ENCODE data around the gene BMPR1A.

BMPR1A gene

GRCh38 chr10:86802473-86803108 is 46.2 kb downstream of the BMPR1A start:
- no peak for DNase-seq (ENCODE audit: low read depth in 2 of 2)

GRCh38 chr10:86803156-86803555 is 46.7 kb downstream of the BMPR1A start:
- DNase-seq (ENCODE audit: low read depth in 2 of 2), result no peak

- no peak for DNase-seq (ENCODE audit: low read depth in 2 of 2)
Measured at GRCh38 chr10:86804805-86805204, 48.4 kb downstream of the BMPR1A start.

DNA sequence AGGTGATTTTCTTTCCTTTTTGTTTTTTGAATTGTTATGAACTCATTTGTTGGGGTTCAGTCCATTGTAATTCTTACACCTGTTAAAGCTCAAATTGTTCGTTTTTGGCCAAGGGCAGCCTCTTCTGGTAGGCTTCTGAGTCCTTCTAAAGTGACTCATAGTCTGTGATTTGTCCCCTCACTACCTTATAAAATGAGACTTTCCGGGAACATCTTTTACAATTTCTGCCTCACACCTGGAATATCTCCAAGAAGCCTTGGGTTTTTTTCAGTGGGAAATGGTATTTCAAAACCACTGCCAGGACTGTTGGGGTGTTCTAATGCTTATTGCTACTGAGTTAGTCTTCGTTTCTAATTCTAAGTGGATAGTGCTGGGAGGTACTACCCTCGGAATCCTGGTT is 56.7 kb downstream of the BMPR1A start:
- no peak for DNase-seq (ENCODE audit: low read depth in 2 of 2)

DNA sequence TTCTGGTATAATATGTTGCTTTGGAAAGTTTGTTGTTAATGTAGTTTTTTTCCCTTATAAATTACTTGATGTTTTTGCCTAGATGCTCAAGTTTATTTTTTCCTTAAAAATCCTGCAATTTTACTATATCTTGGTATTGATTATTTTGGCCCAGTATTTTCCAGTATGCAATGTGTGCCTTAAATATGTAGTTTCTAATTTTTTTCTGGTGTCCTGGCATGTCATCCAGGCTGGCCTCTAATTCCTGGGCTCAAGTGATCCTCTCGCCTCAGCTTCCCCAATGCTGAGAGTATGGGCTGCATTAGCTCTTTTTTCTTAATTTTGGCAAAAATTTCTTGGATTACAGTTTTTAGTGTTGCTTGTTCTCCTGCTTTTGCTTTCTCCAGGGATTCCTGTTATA is 57.6 kb downstream of the BMPR1A start:
- DNase-seq (ENCODE audit: low read depth in 2 of 2), result no peak

DNA sequence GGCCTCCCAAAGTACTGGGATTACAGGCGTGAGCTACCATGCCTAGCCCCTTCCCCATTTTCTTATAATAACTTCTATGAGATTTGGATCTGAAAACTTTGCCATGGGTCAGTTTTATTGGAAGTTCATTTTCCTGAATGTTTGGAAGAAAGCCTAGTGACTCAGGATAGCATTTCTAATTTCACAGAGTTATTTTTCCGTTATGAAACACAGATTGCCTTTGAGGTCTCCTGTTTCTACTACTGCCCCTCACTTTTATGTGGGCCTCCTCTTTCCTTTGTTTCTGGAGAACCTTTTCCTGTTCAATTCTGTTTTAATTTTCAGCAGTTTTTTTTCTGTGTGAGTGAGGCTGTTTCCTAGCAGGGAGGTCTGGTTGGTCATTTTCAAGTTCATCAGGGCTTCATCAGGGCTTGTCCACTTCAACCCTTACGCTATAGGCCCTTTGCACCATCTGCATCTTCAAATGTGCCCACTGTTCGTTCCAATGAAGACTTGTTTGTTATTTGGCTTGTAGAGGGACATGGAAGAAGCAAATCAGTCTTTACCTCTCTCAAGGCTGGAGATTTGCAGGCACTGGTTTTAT is 58.7 kb downstream of the BMPR1A start:
- no peak for DNase-seq (ENCODE audit: low read depth in 2 of 2)

- DNase-seq (ENCODE audit: low read depth in 2 of 2), result no peak
Measured at GRCh38 chr10:86815640-86816039, 59.2 kb downstream of the BMPR1A start.

DNA sequence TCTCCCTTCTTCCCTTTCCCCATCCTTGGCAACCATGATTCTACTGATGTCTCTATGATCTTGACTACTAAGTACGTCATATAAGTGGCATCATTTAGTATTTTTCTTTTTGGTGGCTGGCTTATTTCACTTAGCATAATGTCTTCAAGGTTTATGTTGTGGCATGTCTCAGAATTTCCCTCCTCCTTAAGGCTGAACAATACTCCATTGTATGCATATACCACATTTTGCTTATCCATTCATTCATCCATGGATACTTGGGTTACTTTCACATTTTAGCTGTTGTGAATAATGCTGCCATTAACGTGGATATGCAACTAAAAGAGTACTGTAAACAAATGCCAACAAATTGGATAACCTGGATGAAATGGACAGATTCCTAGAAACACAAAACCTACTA is 60.8 kb downstream of the BMPR1A start:
- DNase-seq (ENCODE audit: low read depth in 2 of 2), result no peak

- no peak for DNase-seq (ENCODE audit: low read depth in 2 of 2)
Measured at GRCh38 chr10:86819567-86819966, 63.1 kb downstream of the BMPR1A start.

DNA sequence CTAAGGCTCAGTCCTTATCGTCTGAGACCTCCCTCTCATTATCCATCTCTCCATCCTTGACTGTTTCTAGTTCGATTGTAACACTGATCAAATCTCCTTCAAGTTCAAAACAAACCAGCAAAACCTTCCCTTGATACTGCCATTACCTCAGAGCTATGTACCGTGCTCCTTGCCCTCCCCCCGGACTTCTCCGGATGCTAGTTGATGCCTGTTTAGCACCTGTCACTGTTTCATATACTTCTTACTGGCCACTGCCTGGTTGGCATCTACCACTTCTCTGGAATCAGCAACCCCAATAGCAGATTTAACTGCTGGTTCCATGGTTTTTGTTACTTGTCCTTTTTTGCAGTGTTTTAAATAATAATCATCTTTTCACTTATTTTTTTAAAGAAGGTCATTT is 64.1 kb downstream of the BMPR1A start:
- no peak for DNase-seq (ENCODE audit: low read depth in 2 of 2)

GRCh38 chr10:86821388-86821999 is 65.1 kb downstream of the BMPR1A start:
- no peak for DNase-seq (ENCODE audit: low read depth in 2 of 2)

DNA sequence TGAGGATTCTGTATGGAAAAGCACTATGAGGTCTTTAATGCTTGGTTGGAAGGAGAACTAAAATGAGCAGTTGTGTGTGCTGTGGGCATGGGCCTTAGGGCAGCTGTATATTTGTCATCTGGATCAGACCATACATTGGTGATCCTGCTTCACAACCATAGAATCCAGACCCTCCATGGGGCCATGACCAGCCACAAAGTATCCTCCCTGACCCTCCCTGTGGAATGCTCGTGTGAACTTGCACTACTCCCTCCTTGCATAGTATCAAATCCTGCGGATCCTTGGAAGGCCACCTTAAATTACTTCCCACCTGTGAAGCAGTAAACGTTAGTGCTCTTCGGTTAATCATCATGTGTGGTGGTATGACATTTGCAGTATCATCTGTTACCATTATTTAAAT is 67.1 kb downstream of the BMPR1A start:
- no peak for DNase-seq (ENCODE audit: low read depth in 2 of 2)

DNA sequence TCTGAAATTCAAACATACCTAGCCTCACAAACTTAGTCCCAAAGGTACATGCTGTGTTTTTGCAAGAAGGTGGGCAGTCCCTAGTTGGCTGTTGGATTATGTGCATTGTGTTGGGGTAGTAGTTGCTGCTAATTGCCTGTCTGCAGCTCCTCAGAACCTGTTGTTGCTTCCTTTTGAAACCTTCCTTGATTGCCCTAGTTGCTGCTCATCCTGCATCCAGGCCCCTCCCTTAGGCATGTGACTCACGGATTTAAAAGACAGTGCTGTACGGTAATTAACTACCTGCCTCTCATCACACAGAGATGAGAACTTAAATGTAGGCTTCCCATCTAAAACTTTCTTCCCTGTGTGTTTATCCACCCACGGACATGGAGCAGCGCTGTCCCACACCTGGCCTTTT is 67.7 kb downstream of the BMPR1A start:
- DNase-seq (ENCODE audit: low read depth in 2 of 2), result no peak

DNA sequence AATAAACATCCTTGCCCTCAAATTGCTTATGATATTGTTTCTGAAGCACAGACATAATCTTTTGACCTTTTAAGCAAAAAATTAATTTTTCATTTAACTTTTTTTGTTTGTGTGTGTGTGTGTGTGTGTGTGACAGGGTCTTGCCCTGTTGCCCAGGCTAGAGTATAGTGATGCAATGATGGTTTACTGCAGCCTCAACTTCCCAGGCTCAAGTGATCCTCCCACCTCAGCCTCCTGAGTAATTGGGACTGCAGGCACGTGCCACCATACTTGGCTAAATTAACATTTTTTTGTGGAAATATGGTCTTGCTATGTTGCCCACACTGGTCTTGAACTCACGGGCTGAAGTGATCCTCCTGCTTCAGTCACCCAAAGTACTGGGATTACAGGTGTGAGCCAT is 68.9 kb downstream of the BMPR1A start:
- no peak for DNase-seq (ENCODE audit: low read depth in 2 of 2)

- no peak for DNase-seq (ENCODE audit: low read depth in 2 of 2)
Measured at GRCh38 chr10:86827639-86828038, 71.2 kb downstream of the BMPR1A start.

- DNase-seq (ENCODE audit: low read depth in 2 of 2), result no peak
Measured at GRCh38 chr10:86828145-86828544, 71.7 kb downstream of the BMPR1A start.

DNA sequence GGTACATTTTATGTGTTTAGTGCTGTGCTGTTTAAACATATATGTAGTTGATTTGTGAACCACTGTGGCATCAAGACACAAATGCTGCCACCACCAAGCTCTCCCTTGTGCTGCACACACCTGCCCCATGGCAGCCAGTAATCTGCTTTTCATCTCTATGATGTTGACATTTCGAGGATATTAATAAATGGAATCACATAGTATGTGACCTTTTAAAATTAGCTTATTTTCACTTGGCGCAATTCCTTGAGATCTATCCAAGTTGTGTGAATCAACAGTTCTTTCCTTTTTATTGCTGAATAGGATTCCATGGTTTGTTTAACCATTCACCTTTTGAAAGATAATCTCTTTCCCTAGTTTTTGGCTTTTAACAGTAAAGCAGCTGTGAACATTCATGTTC is 73.1 kb downstream of the BMPR1A start:
- no peak for DNase-seq (ENCODE audit: low read depth in 2 of 2)

DNA sequence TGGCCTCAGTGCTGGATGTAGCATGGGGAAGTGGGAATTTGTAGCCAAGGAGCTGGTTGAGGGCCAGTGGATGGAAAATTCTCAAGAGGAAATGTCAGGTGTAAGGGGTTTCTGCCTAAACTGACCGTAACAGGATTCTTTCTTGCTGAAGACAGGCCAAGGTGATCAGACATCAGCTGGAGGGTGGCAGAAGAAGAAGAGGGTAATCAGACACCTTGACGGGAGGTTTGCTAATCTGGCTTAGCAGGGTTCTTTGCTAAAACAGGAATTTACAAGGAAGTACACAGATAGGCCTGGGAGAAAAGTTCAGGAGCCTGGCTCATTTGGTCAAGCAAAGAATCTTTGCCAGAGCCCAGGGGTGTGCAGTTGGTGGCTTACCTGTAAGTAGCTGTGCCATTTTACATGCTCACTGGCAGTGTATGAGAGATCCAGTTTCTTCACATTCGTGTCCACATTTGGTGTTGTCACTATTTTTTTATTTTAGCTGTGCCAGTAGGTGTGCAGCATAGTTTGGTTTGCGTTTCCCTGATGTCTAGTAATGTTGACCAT is 73.7 kb downstream of the BMPR1A start:
- no peak for DNase-seq (ENCODE audit: low read depth in 2 of 2)

DNA sequence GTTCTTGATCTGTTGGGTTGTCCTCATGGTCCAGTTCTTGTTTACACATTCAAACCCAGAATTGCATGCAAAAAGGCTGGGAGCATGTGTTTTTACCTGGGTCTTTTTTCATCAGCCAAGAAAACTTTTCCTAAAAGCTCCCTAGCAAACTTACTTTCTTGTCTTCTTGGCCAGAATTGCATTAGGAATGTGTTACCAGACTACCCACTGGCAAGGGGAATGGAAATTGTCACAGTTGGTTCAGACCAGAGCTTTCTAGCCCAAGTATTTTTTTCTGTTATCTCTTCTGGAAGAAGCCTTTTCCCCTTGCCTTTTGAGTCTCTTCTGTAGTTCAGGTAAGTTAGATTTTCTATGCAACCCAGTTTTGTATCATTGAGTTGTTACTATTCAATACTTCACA is 77.5 kb downstream of the BMPR1A start:
- DNase-seq (ENCODE audit: low read depth in 2 of 2), result no peak

DNA sequence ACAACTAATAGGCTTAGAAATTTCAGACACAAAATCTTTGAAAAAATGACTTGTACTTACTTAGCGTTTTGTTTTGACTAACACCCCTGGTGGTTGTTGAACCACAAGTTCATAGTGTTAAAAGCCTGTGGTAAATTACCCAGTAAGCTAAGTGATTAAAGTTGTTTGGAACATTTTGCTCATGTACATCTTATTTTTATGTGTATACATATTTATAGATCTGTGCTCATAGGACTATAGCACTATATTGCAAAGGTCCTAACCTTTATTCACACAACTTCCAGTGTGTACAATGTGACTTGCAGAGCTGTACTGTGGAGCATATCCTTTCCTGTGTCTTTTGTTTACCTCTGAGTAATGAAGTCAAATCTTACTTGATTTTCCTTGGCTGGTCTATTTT is 79.6 kb downstream of the BMPR1A start:
- DNase-seq (ENCODE audit: low read depth in 2 of 2), result no peak

- DNase-seq (ENCODE audit: low read depth in 2 of 2), result no peak
Measured at GRCh38 chr10:86837663-86838062, 81.2 kb downstream of the BMPR1A start.

GRCh38 chr10:86840498-86840897 is 84.1 kb downstream of the BMPR1A start:
- no peak for DNase-seq (ENCODE audit: low read depth in 2 of 2)

DNA sequence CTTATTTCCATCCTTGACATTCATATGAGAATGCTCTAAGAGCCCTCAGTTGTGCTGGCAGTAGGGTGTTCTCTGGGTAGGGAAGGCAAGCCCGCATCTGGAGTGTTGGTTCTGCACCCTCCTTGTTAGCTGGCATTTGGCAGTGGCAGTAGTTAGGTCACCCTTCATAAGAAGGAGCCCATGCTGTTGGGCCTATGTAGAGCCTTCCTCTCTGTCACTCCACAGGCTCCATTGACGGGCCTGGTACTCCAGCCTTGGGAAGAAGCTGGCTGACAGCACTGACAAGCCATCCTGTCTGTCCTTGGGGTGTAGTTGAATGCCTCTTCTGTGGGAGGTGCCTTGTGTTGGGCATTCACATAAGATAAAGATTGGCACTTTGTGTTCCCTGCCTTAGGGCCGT is 89.7 kb downstream of the BMPR1A start:
- DNase-seq (ENCODE audit: low read depth in 2 of 2), result no peak

All from stimulated activated CD4-positive, alpha-beta T cell treated with anti-CD3 and anti-CD28 coated beads, Interleukin-4, amount 100 ng/mL, for 48 hours (primary cell).